GM12878 (cell line): ENCODE results near the gene RRAS. TPM values are rescaled to one million over a fixed set of nuclear protein-coding genes. Genes with fewer than 3 reads are reported as not detected.

Experiments
- ESRRA ChIP-seq: IDR thresholded peaks from 2 replicates; pipeline ENCODE4 v1.6.1; 2012; ENCODE audit warnings: mild to moderate bottlenecking, low read length, improper control_type of control experiment
- EZH2 ChIP-seq: IDR thresholded peaks from 2 replicates; pipeline ENCODE4 v1.6.1; 2012; ENCODE audit warnings: low read depth, mild to moderate bottlenecking, control low read depth, inconsistent platforms, low read length, borderline replicate concordance; ENCODE audit not compliant: control insufficient read depth
- MYC ChIP-seq: IDR thresholded peaks from 2 replicates; pipeline ENCODE4 v1.6.1; 2011; ENCODE audit warnings: mild to moderate bottlenecking, low read length, moderate library complexity, inconsistent platforms; ENCODE audit not compliant: insufficient read depth, insufficient replicate concordance, insufficient read length, severe bottlenecking
- NFXL1 ChIP-seq: fragments of 450-650 bp; IDR thresholded peaks from 2 replicates; pipeline ENCODE4 v1.6.1; 2017; ENCODE audit warnings: antibody characterized with exemption, mild to moderate bottlenecking, borderline replicate concordance
- PML ChIP-seq: IDR thresholded peaks from 2 replicates; pipeline ENCODE4 v1.6.1; 2012; ENCODE audit warnings: low read length, inconsistent platforms
- PRDM15 ChIP-seq: fragments of 450-650 bp; formaldehyde crosslinking; IDR thresholded peaks from 2 replicates; pipeline ENCODE4 v1.4.0; 2020; ENCODE audit warnings: mild to moderate bottlenecking, moderate library complexity
- RCOR1 ChIP-seq: conservative IDR thresholded peaks from 2 replicates; pipeline ENCODE4 v1.6.1; 2012; ENCODE audit warnings: low read depth, low read length, improper control_type of control experiment
- RELA ChIP-seq: fragments of 450-650 bp; IDR thresholded peaks from 2 replicates; pipeline ENCODE4 v1.8.0; 2014; ENCODE audit warnings: borderline replicate concordance; ENCODE audit not compliant: partially characterized antibody
- TAF1 ChIP-seq: IDR thresholded peaks from 2 replicates; pipeline ENCODE4 v1.6.1; 2011; ENCODE audit warnings: mild to moderate bottlenecking, low read depth, low read length, borderline replicate concordance
- ZBTB33 ChIP-seq: fragments of 450-650 bp; IDR thresholded peaks from 2 replicates; pipeline ENCODE4 v1.6.1; 2017; ENCODE audit warnings: mild to moderate bottlenecking
- polyA plus RNA-seq, 11 experiments: library from polyadenylated mRNA; depleted of rRNA in 4 of 11; unstranded in 6 of 11; stranded (reverse) in 5 of 11; fragments of >200 nt; fragmentation: Nextera tagmentation in 4 of 11; fragmentation: Illumina TruSeq in 1 of 11; extraction: Ambion mirVana in 4 of 11; extraction: Trizol in 1 of 11; gene quantifications; 1 replicate in 1 of 11; 2 replicates in 10 of 11; pipeline versions ENCODE4 v1.2.1 to v1.2.3, GENCODE V29; 2011 to 2016; ENCODE audit warnings: inconsistent platforms in 2 of 11, missing spikeins in 2 of 11, low read depth in 1 of 11
- total RNA-seq, 4 experiments: library from RNA; depleted of rRNA in 3 of 4; stranded (reverse); fragments of >200 nt in 3 of 4; fragmentation: Illumina TruSeq in 1 of 4; extraction: Trizol in 1 of 4; gene quantifications; 2 replicates each; pipeline versions ENCODE4 v1.2.1 to v1.2.3, GENCODE V29; 2013 to 2021

Gene RRAS
- total and polyA plus RNA-seq, 10 of the 15 experiments (the other 5 are each of a cell fraction or from before 2014, with no cell fraction given) = 0.24 to 5.8 (median 1.8) TPM

GRCh38 chr19:49590971-49591730 lies 48.8 kb downstream of the RRAS start, which contains the start of gene PRR12 (continued):
- TF ChIP-seq ZBTB33 (no peak), RELA (no peak), TAF1 (peak; percentile 57; the same call in 1 of the 2 replicates), EZH2 (no peak), NFXL1 (no peak), RCOR1 (no peak), PRDM15 (CRISPR knock-in tag) (no peak), PML (no peak), ESRRA (no peak), MYC (no peak)
